B cell (primary cell): Measurements from ENCODE around the gene SNCB. TPM values are rescaled to one million over a fixed set of nuclear protein-coding genes. Genes with fewer than 3 reads are reported as not detected.

ENCODE experiments used
- ATAC-seq: fragments of 200-7000 bp; cut with Tn5 transposase; one replicate; pipeline ENCODE4 v1.10.0; 2021; ENCODE audit warnings: low read depth, mild to moderate bottlenecking, moderate number of reproducible peaks, moderate library complexity
- CTCF ChIA-PET: fragments of 350-600 bp; sonication (Branson Sonifier 250); formaldehyde crosslinking; loops from one replicate; lab custom pipeline; 2021; ENCODE audit warnings: antibody characterized with exemption, inconsistent platforms; lab: Charles Lee
- POLR2A ChIA-PET: fragments of 350-600 bp; sonication (Branson Sonifier 250); formaldehyde crosslinking; loops from one replicate; lab custom pipeline; 2021; ENCODE audit warnings: antibody characterized with exemption; lab: Charles Lee
- DNase-seq: peaks from one replicate; pipeline ENCODE4 v3.0.0; 2013
- H2AFZ ChIP-seq: 2 replicates; pipeline ENCODE4 v1.6.1; 2012; ENCODE audit warnings: mild to moderate bottlenecking, low read depth, low read length; ENCODE audit not compliant: insufficient read depth, poor library complexity, severe bottlenecking
- H3K27ac ChIP-seq, 2 donors: 1 replicate in 1 of 2; 2 replicates in 1 of 2; pipeline ENCODE4 v1.5.1; 2012 to 2013; ENCODE audit warnings: low read length in 2 of 2, mild to moderate bottlenecking in 2 of 2, moderate library complexity in 1 of 2
- H3K27me3 ChIP-seq, 4 experiments: fragments of 200-600 bp in 1 of 4; sonication (generic) in 1 of 4; replicated peaks in 1 of 4; 1 replicate in 2 of 4; 2 replicates in 2 of 4; pipeline versions ENCODE4 v1.6.1 to v1.7.0; 2013 to 2016; ENCODE audit warnings: low read length in 3 of 4, mild to moderate bottlenecking in 2 of 4, mixed read lengths in 1 of 4, moderate library complexity in 1 of 4; ENCODE audit not compliant: insufficient read depth in 4 of 4, control insufficient read depth in 3 of 4; ENCODE audit errors: control extremely low read depth in 1 of 4
- H3K36me3 ChIP-seq, 2 experiments: replicated peaks in 1 of 2; 1 replicate in 1 of 2; 2 replicates in 1 of 2; pipeline versions ENCODE4 v1.6.1 to v1.7.1; 2013; ENCODE audit warnings: low read length in 1 of 2; ENCODE audit not compliant: insufficient read depth in 2 of 2, control insufficient read depth in 1 of 2; ENCODE audit errors: control extremely low read depth in 1 of 2, extremely low read depth in 1 of 2
- H3K4me1 ChIP-seq, 2 donors: fragments of 200-600 bp in 1 of 2; sonication (generic) in 1 of 2; 1 replicate in 1 of 2; 2 replicates in 1 of 2; pipeline versions ENCODE4 v1.5.1 to v1.6.1; 2013 to 2017; ENCODE audit warnings: low read length in 2 of 2; ENCODE audit not compliant: control insufficient read depth in 2 of 2, insufficient read depth in 2 of 2
- H3K4me2 ChIP-seq: replicated peaks from 2 replicates; pipeline ENCODE3; 2012; ENCODE audit warnings: mild to moderate bottlenecking, low read depth, low read length; ENCODE audit not compliant: poor library complexity, severe bottlenecking
- H3K4me3 ChIP-seq, 5 experiments: fragments of 200-600 bp in 1 of 5; sonication (generic) in 1 of 5; 1 replicate in 3 of 5; 2 replicates in 2 of 5; pipeline versions ENCODE4 v1.5.1 to v1.7.0; 2011 to 2016; ENCODE audit warnings: low read length in 4 of 5, mild to moderate bottlenecking in 4 of 5, low read depth in 2 of 5, control low read depth in 1 of 5, moderate library complexity in 1 of 5; ENCODE audit not compliant: insufficient read depth in 1 of 5; ENCODE audit errors: control extremely low read depth in 1 of 5, extremely low read depth in 1 of 5
- H3K79me2 ChIP-seq: fragments of 200-600 bp; sonication (generic); one replicate; pipeline ENCODE4 v1.6.0; 2016; ENCODE audit warnings: low read length; ENCODE audit not compliant: control insufficient read depth, insufficient read depth
- H3K9ac ChIP-seq: fragments of 200-600 bp; sonication (generic); 2 replicates; pipeline ENCODE4 v1.6.1; 2017; ENCODE audit warnings: mild to moderate bottlenecking, low read length, moderate library complexity
- H3K9me3 ChIP-seq, 3 donors: one replicate each; pipeline versions ENCODE4 v1.6.1 to v1.7.1; 2013; ENCODE audit warnings: low read length in 2 of 3; ENCODE audit not compliant: control insufficient read depth in 2 of 3, insufficient read depth in 1 of 3; ENCODE audit errors: control extremely low read depth in 1 of 3
- H4K20me1 ChIP-seq: 2 replicates; pipeline ENCODE4 v1.6.0; 2012; ENCODE audit warnings: mild to moderate bottlenecking, low read length; ENCODE audit not compliant: insufficient read depth, control insufficient read depth, poor library complexity, severe bottlenecking
- H3K27ac Mint-ChIP-seq: one replicate; pipeline ENCODE4 v1.8.0; 2021; ENCODE audit warnings: mixed read lengths
- H3K27me3 Mint-ChIP-seq: one replicate; pipeline ENCODE4 v1.8.0; 2021; ENCODE audit warnings: mixed read lengths
- H3K4me1 Mint-ChIP-seq: one replicate; pipeline ENCODE4 v1.8.0; 2021; ENCODE audit warnings: mixed read lengths
- H3K4me3 Mint-ChIP-seq: one replicate; pipeline ENCODE4 v1.8.0; 2021; ENCODE audit warnings: mixed read lengths
- H3K9me3 Mint-ChIP-seq: one replicate; pipeline ENCODE4 v1.8.0; 2022; ENCODE audit warnings: mixed read lengths; ENCODE audit not compliant: insufficient read depth
- CTCF ChIP-seq: fragments of 200-600 bp; IDR thresholded peaks from one replicate; pipeline ENCODE4 v1.8.0; 2022; ENCODE audit warnings: antibody characterized with exemption, mild to moderate bottlenecking
- EZH2 ChIP-seq: IDR thresholded peaks from 2 replicates; pipeline ENCODE4 v1.6.1; 2012; ENCODE audit warnings: borderline replicate concordance, low read depth, mild to moderate bottlenecking, moderate library complexity, low read length; ENCODE audit not compliant: insufficient read depth, poor library complexity, severe bottlenecking
- WGBS: methylation state at CpG from one replicate; pipeline ENCODE4 v1.1.5; 2013; ENCODE audit warnings: missing lambda C conversion rate; ENCODE audit not compliant: insufficient coverage; 5-methylcytosine and 5-hydroxymethylcytosine counted together
- intact Hi-C: fragments of 100-400 bp; cut with micrococcal nuclease; formaldehyde crosslinking; loops from one replicate; pipeline ENCODE4 v1.10.0; 2022
- polyA plus RNA-seq: library from polyadenylated mRNA; depleted of rRNA; stranded (reverse); fragments of >200 nt; gene quantifications from 2 replicates; pipeline ENCODE4 v1.2.3, GENCODE V29; 2012
- total RNA-seq, 2 donors: library from RNA; stranded (reverse); fragments of 120-200 nt in 1 of 2; gene quantifications; 1 replicate in 1 of 2; 2 replicates in 1 of 2; pipeline versions ENCODE4 v1.2.3 to v1.2.4, GENCODE V29; 2013 to 2022

The SNCB gene
- total and polyA plus RNA-seq, 2 donors (not counting 1 experiment from before 2014, with no cell fraction given) = 0.09 TPM; not detected in 1

GRCh38 chr5:176632745-176633144, 2.4 kb upstream of the SNCB start:
- TF ChIP-seq EZH2 (no peak), CTCF (no peak)
- DNase-seq (no peak), ATAC-seq (no peak)
- no peaks in the 10 kb centered on the region for H4K20me1 ChIP-seq
- intact Hi-C loops = loop anchor here (5.0 kb wide), 1 partner anchor 90 kb away; no protein-coding TSS in a partner anchor
- POLR2A ChIA-PET = no interaction called here
- peaks cover 0 to 22% (median 0%) of the 10 kb centered on the region in 3 donors for H3K9me3 ChIP-seq
- no peak overlapping the region for H3K27ac Mint-ChIP-seq
- no peak overlapping the region for H3K27ac ChIP-seq
- H2AFZ ChIP-seq = no peak overlapping the region
- no peak overlapping the region for H3K9ac ChIP-seq
- H3K27me3 Mint-ChIP-seq = peaks cover 22% of the 10 kb centered on the region
- no peak overlapping the region for H3K4me3 ChIP-seq
- no peak overlapping the region for H3K4me3 Mint-ChIP-seq
- peaks cover 49% of the 10 kb centered on the region for H3K4me1 Mint-ChIP-seq
- H3K4me2 ChIP-seq = no peak overlapping the region
- CTCF ChIA-PET = interaction anchor here (0.7 to 1.3 kb wide), 2 partner anchors 26 to 440 kb away, joined by 3 to 4 read pairs; no protein-coding TSS in a partner anchor
- no peaks in the 10 kb centered on the region for H3K79me2 ChIP-seq
- H3K9me3 Mint-ChIP-seq = no peaks in the 10 kb centered on the region
- 94% methylated on average over 2 of the region's 2 CpGs for WGBS
- H3K4me1 ChIP-seq = peaks cover 48 to 59% of the 10 kb centered on the region in 2 donors
- H3K27me3 ChIP-seq = peaks cover 0 to 47% (median 20%) of the 10 kb centered on the region in 4 experiments
- H3K36me3 ChIP-seq = no peaks in the 10 kb centered on the region
